ENCODE results near the gene ZNF467. TPM values are rescaled to one million over a fixed set of nuclear protein-coding genes. Genes with fewer than 3 reads are reported as not detected.

The ZNF467 gene
- total RNA-seq, 1 donor from 2014 or later: 6.8 TPM

DNA sequence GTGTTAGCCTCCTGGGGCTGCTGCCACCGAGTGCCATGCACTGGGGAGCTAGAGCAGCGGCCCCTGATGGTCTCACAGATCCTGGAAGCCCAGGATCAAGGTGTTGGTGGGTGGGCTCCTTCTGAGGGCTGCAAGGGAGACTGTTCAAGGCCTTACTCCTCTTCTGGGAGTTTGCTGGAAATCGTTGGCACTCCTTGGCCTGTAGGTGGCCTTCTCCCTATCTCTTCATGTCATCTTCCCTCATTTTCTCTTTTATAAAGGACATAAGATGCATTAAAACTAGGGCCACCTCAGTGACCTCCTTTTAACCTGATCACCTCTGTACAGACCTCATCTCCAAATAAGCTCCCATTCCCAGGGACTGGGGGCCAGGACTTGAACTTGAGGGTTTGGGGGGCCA lies 37.8 kb upstream of the ZNF467 start:
- DNase-seq (ENCODE audit: extremely low read depth, low read depth, low spot score): no peak

GRCh38 chr7:149809215-149809614 lies 35.8 kb upstream of the ZNF467 start:
- DNase-seq (ENCODE audit: extremely low read depth, low read depth, low spot score): no peak

- DNase-seq (ENCODE audit: extremely low read depth, low read depth, low spot score): no peak
These were observed 34.9 kb upstream of the ZNF467 start for GRCh38 chr7:149808311-149808710.

DNA sequence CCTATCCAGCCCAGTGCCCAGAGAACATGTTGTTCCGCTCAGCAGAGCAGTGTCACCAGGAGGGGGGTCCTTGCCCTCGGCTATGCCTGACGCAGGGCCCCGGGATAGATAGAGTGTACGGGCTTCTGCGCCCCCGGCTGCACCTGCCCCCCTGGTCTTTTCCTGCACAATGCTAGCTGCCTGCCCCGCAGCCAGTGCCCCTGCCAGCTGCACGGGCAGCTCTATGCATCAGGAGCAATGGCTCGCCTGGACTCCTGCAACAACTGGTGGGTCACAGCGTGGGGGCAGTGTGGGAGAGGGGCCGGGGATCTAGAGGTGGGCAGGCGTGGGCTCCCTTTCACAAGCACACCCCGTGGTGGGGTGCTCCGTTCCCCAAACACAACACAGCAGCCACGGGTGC lies 33.3 kb upstream of the ZNF467 start:
- DNase-seq (ENCODE audit: extremely low read depth, low read depth, low spot score): no peak

- DNase-seq (ENCODE audit: extremely low read depth, low read depth, low spot score): no peak
These were observed 30.7 kb upstream of the ZNF467 start for GRCh38 chr7:149804106-149804505.

DNA sequence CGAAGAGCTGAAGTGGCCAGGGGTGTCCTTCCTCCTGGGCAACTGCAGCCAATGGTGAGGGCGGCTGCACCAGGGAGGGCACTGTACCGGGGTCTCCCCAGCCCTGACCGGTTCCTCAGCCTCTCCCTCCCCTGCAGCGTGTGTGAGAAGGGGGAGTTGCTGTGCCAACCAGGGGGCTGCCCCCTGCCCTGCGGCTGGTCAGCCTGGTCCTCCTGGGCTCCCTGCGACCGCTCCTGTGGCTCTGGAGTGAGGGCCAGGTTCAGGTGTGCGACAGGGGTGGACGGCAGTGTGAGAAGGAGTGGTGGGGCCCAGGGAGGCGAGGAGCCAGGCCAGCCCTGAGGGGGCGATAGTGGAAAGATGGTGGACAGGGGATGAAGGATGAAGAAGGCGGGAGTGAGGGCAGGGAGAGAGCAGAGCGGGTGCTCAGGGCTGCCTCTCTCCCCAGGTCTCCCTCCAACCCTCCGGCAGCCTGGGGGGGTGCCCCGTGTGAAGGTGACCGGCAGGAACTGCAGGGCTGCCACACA lies 30.2 kb upstream of the ZNF467 start:
- DNase-seq (ENCODE audit: extremely low read depth, low read depth, low spot score): no peak

DNA sequence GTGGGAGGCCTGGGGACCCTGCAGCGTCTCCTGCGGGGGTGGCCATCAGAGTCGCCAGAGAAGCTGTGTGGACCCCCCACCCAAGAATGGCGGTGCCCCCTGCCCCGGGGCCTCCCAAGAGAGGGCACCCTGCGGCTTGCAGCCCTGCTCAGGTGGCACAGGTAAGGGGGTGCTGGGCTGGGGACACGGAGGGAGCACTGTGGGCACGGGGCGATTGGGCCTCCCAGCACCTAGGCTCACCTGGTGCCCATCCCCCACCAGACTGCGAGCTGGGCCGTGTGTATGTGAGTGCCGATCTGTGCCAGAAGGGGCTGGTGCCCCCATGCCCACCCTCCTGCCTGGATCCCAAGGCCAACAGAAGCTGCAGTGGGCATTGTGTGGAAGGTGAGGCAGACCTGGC lies 29.6 kb upstream of the ZNF467 start:
- no peak for DNase-seq (ENCODE audit: extremely low read depth, low read depth, low spot score)

DNA sequence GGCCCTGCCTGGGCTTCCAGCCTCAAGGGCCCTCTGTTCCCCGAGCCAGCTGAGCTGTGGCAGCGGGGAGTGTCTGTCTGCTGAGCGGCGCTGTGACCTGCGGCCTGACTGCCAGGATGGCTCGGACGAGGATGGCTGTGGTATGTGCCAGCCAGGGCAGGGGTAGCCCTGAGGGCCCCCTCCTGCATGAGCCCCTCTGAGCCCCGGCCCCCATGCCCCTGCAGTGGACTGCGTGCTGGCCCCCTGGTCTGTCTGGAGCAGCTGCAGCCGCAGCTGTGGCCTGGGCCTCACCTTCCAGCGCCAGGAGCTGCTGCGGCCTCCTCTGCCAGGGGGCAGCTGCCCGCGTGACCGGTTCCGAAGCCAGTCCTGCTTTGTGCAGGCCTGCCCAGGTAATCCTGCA lies 28.4 kb upstream of the ZNF467 start:
- no peak for DNase-seq (ENCODE audit: extremely low read depth, low read depth, low spot score)

- DNase-seq (ENCODE audit: extremely low read depth, low read depth, low spot score): no peak
These were observed 27.7 kb upstream of the ZNF467 start for GRCh38 chr7:149801002-149801566.

- no peak for DNase-seq (ENCODE audit: extremely low read depth, low read depth, low spot score)
These were observed 26.8 kb upstream of the ZNF467 start for GRCh38 chr7:149800169-149800555.

- DNase-seq (ENCODE audit: extremely low read depth, low read depth, low spot score): no peak
These were observed 26.2 kb upstream of the ZNF467 start for GRCh38 chr7:149799397-149800168.

DNA sequence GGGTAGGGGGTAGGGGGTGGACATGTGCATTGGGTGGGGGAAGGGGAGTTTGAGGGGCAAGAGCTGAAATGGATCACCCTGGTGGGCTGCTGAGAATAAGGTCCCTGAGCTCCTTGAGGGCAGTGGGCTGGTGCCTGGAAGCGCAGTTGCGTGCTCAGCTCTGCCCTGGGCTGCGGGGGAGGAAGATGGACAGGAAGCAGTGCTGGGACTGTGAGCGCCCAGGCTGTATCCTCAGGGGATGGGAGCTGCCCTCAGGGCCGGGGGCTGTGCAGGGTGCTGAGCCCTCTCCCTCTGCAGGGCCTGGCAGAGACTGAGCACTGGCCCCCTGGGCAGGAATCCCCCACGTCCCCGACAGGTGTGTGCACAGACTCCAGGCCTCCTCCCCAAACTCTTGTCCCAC lies 24.4 kb upstream of the ZNF467 start:
- no peak for DNase-seq (ENCODE audit: extremely low read depth, low read depth, low spot score)

- DNase-seq (ENCODE audit: extremely low read depth, low read depth, low spot score): no peak
These were observed 23.0 kb upstream of the ZNF467 start for GRCh38 chr7:149796287-149796860.

DNA sequence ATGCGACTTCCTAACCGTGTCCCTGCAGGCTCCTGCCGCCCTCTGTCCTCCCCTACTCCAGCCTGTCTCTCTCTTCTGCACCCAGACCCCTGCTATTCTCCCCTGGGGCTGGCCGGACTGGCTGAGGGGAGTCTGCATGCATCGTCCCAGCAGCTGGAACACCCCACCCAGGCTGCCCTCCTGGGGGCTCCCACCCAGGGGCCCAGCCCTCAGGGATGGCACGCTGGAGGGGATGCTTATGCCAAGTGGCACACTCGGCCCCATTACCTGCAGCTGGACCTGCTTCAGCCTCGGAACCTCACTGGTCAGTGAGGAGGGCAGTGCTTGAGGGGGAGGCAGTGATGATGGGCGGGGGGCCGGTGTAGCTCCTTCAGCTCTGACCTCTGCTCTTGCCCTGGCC lies 21.7 kb upstream of the ZNF467 start:
- DNase-seq (ENCODE audit: extremely low read depth, low read depth, low spot score): no peak

GRCh38 chr7:149794661-149795060 lies 21.3 kb upstream of the ZNF467 start:
- DNase-seq (ENCODE audit: extremely low read depth, low read depth, low spot score): no peak

DNA sequence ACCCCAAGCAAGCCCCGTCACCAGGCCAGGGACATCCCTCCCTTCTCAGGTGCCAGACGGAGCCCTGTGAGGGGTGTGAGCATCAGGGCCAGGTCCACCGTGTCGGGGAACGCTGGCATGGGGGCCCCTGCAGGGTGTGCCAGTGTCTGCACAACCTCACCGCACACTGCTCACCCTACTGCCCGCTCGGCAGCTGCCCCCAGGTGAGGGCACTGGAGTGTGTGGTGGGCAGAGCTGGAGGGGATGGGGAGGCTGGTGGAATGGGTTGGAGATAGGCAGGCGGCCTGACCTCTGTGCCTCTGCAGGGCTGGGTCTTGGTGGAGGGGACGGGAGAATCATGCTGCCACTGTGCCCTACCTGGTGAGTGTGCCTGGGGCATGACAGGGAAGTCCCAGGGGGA lies 19.9 kb upstream of the ZNF467 start:
- no peak for DNase-seq (ENCODE audit: extremely low read depth, low read depth, low spot score)

DNA sequence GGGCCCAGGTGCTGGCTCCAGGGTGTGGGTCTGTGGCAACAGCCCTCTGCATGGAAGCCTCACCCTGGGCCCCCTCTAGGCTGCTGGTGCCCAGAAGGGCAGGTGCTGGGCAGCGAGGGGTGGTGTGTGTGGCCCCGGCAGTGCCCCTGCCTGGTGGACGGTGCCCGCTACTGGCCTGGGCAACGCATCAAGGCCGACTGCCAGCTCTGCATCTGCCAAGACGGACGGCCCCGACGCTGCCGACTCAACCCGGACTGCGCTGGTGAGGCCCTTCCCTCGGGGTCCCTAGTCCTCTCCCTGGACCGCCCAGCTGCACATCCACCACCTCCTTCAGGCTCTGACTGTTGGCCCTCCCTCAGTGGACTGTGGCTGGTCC lies 18.8 kb upstream of the ZNF467 start:
- no peak for DNase-seq (ENCODE audit: extremely low read depth, low read depth, low spot score)

DNA sequence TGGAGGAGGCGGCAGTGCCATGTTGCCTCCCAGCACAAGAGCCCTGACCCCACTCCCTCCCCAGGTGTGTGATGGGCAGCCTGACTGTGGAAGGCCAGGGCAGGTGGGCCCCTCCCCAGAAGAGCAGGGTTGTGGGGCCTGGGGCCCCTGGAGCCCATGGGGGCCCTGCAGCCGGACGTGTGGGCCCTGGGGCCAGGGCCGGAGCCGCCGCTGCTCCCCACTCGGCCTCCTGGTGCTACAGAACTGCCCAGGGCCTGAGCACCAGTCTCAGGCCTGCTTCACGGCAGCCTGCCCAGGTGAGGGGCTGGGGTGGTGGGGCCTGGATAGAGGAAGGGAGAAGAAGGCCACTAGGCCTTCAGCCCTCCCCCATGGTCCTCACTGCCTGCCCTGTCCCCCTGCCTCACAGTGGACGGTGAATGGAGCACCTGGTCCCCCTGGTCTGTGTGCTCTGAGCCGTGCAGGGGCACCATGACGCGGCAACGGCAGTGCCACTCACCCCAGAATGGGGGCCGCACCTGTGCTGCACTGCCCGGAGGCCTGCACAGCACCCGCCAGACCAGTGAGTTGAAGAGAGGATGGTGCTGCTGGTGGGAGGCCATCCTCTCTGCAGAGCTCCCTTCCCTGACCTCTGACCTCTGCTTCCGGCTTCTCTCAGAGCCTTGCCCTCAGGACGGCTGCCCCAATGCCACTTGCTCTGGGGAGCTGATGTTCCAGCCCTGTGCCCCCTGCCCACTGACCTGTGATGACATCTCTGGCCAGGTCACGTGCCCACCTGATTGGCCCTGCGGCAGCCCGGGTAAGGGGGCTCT lies 18.2 kb upstream of the ZNF467 start:
- DNase-seq (ENCODE audit: extremely low read depth, low read depth, low spot score): no peak

- no peak for DNase-seq (ENCODE audit: extremely low read depth, low read depth, low spot score)
These were observed 17.5 kb upstream of the ZNF467 start for GRCh38 chr7:149790754-149791360.

- no peak for DNase-seq (ENCODE audit: extremely low read depth, low read depth, low spot score)
These were observed 16.8 kb upstream of the ZNF467 start for GRCh38 chr7:149790146-149790548.

DNA sequence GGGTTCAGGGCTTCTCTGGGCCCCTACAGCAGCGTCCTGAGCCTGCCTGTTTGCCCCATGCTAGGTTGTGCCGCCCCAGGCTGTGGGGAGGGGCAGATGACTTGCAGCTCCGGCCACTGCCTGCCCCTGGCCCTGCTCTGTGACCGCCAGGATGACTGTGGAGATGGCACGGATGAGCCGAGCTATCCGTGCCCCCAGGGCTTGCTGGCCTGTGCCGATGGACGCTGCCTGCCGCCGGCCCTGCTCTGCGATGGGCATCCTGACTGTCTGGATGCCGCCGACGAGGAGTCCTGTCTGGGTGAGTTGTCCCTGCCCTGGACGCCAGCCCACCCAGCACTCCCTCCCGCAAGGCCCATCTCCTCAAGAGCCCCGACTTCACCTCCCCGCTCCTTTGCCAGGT lies 15.7 kb upstream of the ZNF467 start:
- no peak for DNase-seq (ENCODE audit: extremely low read depth, low read depth, low spot score)
